ENCODE measurements around the gene SERHL2. TPM values are rescaled to one million over a fixed set of nuclear protein-coding genes. Genes with fewer than 3 reads are reported as not detected.

Gene SERHL2
- total RNA-seq, 1 experiment from 2014 or later = 1.0 TPM

DNA sequence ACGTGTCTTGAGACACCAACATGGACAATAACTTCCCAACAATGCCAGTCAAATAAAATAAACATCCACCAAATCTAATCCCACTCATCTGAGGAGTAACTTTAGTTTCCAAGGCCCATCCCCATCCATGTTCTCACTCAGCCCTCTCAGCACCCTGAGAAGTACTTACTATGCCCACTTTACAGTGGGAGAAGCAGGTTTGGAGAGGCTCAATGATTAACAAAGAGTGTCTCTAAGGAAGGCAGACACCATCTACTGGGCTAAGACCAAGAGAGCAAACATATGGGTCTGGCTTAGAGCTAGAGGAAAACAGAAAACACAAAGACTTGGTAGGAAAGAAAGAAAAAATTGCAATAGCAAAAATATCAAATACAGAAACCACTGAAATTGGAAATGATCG lies 49.7 kb downstream of the SERHL2 start:
- no peak overlapping the region for H3K27ac ChIP-seq (ENCODE audit: insufficient read length, low read depth, low read length)
- H2BK120ac ChIP-seq (ENCODE audit: low read depth, low read length, poor library complexity, severe bottlenecking) = no peak overlapping the region
- H2BK12ac ChIP-seq (ENCODE audit: insufficient read length, low read depth, low read length) = no peak overlapping the region
- no peaks in the 10 kb centered on the region for H3K27me3 ChIP-seq (ENCODE audit: insufficient read depth, low read length)
- H3K79me2 ChIP-seq (ENCODE audit: insufficient read depth, low read length) = peaks cover 20% of the 10 kb centered on the region; the same call in 1 of the 2 replicates
- H3K4me2 ChIP-seq (ENCODE audit: insufficient read depth, insufficient read length, low read length) = no peak overlapping the region
- H2AK5ac ChIP-seq (ENCODE audit: insufficient read length, low read length) = no peak overlapping the region
- H3K4me1 ChIP-seq (ENCODE audit: insufficient read depth, low read length) = no peaks in the 10 kb centered on the region
- no peak overlapping the region for H3K9ac ChIP-seq (ENCODE audit: extremely low read depth, insufficient read length, low read length)
- Mint-ChIP-seq H3K4me3 (no peak overlapping the region), H3K36me3 (ENCODE audit: insufficient read depth in 1 of 3, low read depth in 3 of 3) (peaks cover 50 to 87% (median 82%) of the 10 kb centered on the region in 3 experiments), H3K9me3 (peaks cover 6 to 16% of the 10 kb centered on the region in 2 experiments; a peak in 4 of 5 replicates), H3K4me1 (peaks cover under 1 to 4% of the 10 kb centered on the region in 2 experiments), H3K27ac (peak overlapping the region in 1 of 3 experiments; percentile 24; a peak in 2 of 7 replicates), H3K27me3 (ENCODE audit: low read depth) (no peaks in the 10 kb centered on the region)
- no CpG with 5 or more reads among the region's 2 CpGs for WGBS (ENCODE audit: extremely low coverage, insufficient read length, low lambda C conversion rate)
- no peak overlapping the region for H2BK20ac ChIP-seq (ENCODE audit: low read depth, low read length, poor library complexity, severe bottlenecking)
- H2BK15ac ChIP-seq (ENCODE audit: low read depth, low read length) = no peak overlapping the region
- H2AFZ ChIP-seq (ENCODE audit: low read length) = no peak overlapping the region
- DNase-seq = no peak
- H3K23me2 ChIP-seq (ENCODE audit: insufficient read length, low read depth, low read length, poor library complexity, severe bottlenecking) = no peaks in the 10 kb centered on the region
- no peaks in the 10 kb centered on the region for H4K20me1 ChIP-seq (ENCODE audit: control insufficient read depth, insufficient read depth, insufficient read length)
- no peak overlapping the region for H3T11ph ChIP-seq (ENCODE audit: low read length)
- H3K18ac ChIP-seq (ENCODE audit: insufficient read length, low read depth, low read length) = no peak overlapping the region
- no peak overlapping the region for H4K8ac ChIP-seq (replicated peaks; ENCODE audit: insufficient read length, low read depth, low read length)
- H3K9me3 ChIP-seq (ENCODE audit: control insufficient read depth, low read depth, low read length) = no peaks in the 10 kb centered on the region
- H3K23ac ChIP-seq (ENCODE audit: insufficient read length, low read depth, low read length) = no peak overlapping the region
- H2BK5ac ChIP-seq (ENCODE audit: insufficient read length, low read length) = no peak overlapping the region
- peaks cover 18% of the 10 kb centered on the region for H3K79me1 ChIP-seq (ENCODE audit: insufficient read depth, low read depth, low read length, poor library complexity, severe bottlenecking)
- no peak overlapping the region for H3K56ac ChIP-seq (ENCODE audit: insufficient read length, low read depth, low read length)
- no peak overlapping the region for H3K4ac ChIP-seq (ENCODE audit: low read depth, low read length)
- no peak overlapping the region for H3K14ac ChIP-seq (ENCODE audit: insufficient read depth, low read length)
- TF ChIP-seq, protein P1, sequence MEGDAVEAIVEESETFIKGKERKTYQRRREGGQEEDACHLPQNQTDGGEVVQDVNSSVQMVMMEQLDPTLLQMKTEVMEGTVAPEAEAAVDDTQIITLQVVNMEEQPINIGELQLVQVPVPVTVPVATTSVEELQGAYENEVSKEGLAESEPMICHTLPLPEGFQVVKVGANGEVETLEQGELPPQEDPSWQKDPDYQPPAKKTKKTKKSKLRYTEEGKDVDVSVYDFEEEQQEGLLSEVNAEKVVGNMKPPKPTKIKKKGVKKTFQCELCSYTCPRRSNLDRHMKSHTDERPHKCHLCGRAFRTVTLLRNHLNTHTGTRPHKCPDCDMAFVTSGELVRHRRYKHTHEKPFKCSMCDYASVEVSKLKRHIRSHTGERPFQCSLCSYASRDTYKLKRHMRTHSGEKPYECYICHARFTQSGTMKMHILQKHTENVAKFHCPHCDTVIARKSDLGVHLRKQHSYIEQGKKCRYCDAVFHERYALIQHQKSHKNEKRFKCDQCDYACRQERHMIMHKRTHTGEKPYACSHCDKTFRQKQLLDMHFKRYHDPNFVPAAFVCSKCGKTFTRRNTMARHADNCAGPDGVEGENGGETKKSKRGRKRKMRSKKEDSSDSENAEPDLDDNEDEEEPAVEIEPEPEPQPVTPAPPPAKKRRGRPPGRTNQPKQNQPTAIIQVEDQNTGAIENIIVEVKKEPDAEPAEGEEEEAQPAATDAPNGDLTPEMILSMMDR (conservative IDR thresholded peaks at IDR 0.05) = no peak
- H4K5ac ChIP-seq (ENCODE audit: insufficient read length, low read depth, low read length) = no peak overlapping the region
- no peak overlapping the region for H4K91ac ChIP-seq (ENCODE audit: insufficient read length, low read depth, low read length)
